Kidney epithelial cell (primary cell): Measurements from ENCODE around the gene NUP98. TPM values are rescaled to one million over a fixed set of nuclear protein-coding genes. Genes with fewer than 3 reads are reported as not detected.

Source experiments
- DNase-seq: peaks from one replicate; pipeline ENCODE4 v3.0.0-alpha.2; 2010; ENCODE audit warnings: low read depth
- H3K27me3 ChIP-seq: 2 replicates; pipeline ENCODE4 v1.6.0; 2011; ENCODE audit warnings: low read length; ENCODE audit not compliant: control insufficient read depth, insufficient read depth
- H3K36me3 ChIP-seq: 2 replicates; pipeline ENCODE4 v1.5.1; 2011; ENCODE audit warnings: low read length; ENCODE audit not compliant: control insufficient read depth, insufficient read depth
- H3K4me3 ChIP-seq: 2 replicates; pipeline ENCODE4 v1.5.1; 2011; ENCODE audit warnings: low read depth, mild to moderate bottlenecking, control low read depth, low read length
- CTCF ChIP-seq: IDR thresholded peaks from 2 replicates; pipeline ENCODE4 v1.5.1; 2011; ENCODE audit warnings: mild to moderate bottlenecking, moderate library complexity, low read length, control low read depth, inconsistent platforms; ENCODE audit not compliant: insufficient read depth, poor library complexity, severe bottlenecking
- total RNA-seq: library from RNA; depleted of rRNA; stranded (reverse); fragments of >200 nt; gene quantifications from 2 replicates; pipeline ENCODE4 v1.2.3, GENCODE V29; 2015

Gene NUP98
- total RNA-seq, 1 donor from 2014 or later: 94.0 TPM

- Histone ChIP-seq H3K4me3 (no peak overlapping the region), H3K36me3 (no peaks in the 10 kb centered on the region), H3K27me3 (peaks cover 4% of the 10 kb centered on the region)
- DNase-seq: no peak
- TF ChIP-seq CTCF: no peak
Observed at GRCh38 chr11:3631331-3631730, 166.0 kb downstream of the NUP98 start.

- H3K27me3 ChIP-seq: no peaks in the 10 kb centered on the region
- TF ChIP-seq CTCF: no peak
- H3K4me3 ChIP-seq: no peak overlapping the region
- DNase-seq: peak; percentile 84
- no peaks in the 10 kb centered on the region for H3K36me3 ChIP-seq
Observed at GRCh38 chr11:3627291-3627690, 170.1 kb downstream of the NUP98 start.

- H3K4me3 ChIP-seq: no peak overlapping the region
- no peak for TF ChIP-seq CTCF
- no peaks in the 10 kb centered on the region for H3K36me3 ChIP-seq
- DNase-seq: no peak
- H3K27me3 ChIP-seq: no peaks in the 10 kb centered on the region
Observed at GRCh38 chr11:3626250-3626960, 170.9 kb downstream of the NUP98 start.

Other genes starting within 250 kb of the NUP98 start
- gene ART5, start 155.6 kb downstream of the NUP98 start, total RNA-seq: 0.21 and 0.54 TPM in 2 replicates
- gene ART1, start 152.4 kb downstream of the NUP98 start, total RNA-seq: not detected in 2 replicates
- gene CHRNA10, start 126.2 kb downstream of the NUP98 start, total RNA-seq: 0.54 and 2.3 TPM in 2 replicates
- 20.3 and 20.6 TPM in 2 replicates for gene PGAP2, start 11.0 kb upstream of the NUP98 start, total RNA-seq
- gene RHOG, start 43.4 kb upstream of the NUP98 start, total RNA-seq: 30.3 and 46.8 TPM in 2 replicates
- 25.4 and 35.3 TPM in 2 replicates for gene STIM1, start 58.1 kb upstream of the NUP98 start, total RNA-seq